Measurements from ENCODE around the gene DNAJC8. TPM values are rescaled to one million over a fixed set of nuclear protein-coding genes. Genes with fewer than 3 reads are reported as not detected.

DNAJC8 gene
- polyA plus RNA-seq, 1 of the 3 experiments (the other 2 are of a cell fraction) = 50.9 TPM

GRCh38 chr1:28205243-28205642 lies 27.6 kb downstream of the DNAJC8 start:
- no peaks in the 10 kb centered on the region for H3K4me1 ChIP-seq (ENCODE audit: control insufficient read depth in 1 of 2, insufficient read depth in 2 of 2, low read depth in 1 of 2, low read length in 1 of 2)
- no peak overlapping the region for H3K27ac ChIP-seq (ENCODE audit: low read depth in 2 of 2, low read length in 1 of 2)
- ChIA-PET POLR2A (interaction anchor here (0.8 kb wide), 1 partner anchor 11 kb away, joined by 3 read pairs; no protein-coding TSS in a partner anchor), CTCF (interaction anchor here (0.7 to 2.5 kb wide), 5 partner anchors 15 to 347 kb away, joined by 3 to 10 read pairs (median 3); no protein-coding TSS in a partner anchor)
- H3F3A ChIP-seq (replicated peaks; ENCODE audit: insufficient read depth) = peaks cover 15% of the 10 kb centered on the region
- no peaks in the 10 kb centered on the region for H4K20me1 ChIP-seq (ENCODE audit: insufficient read depth)
- WGBS (ENCODE audit: low lambda C conversion rate) = 95% methylated on average over 4 of the region's 4 CpGs
- no peaks in the 10 kb centered on the region for H3K79me2 ChIP-seq (ENCODE audit: insufficient read depth)
- no peaks in the 10 kb centered on the region for H3K9me2 ChIP-seq
- H3K36me3 ChIP-seq (replicated peaks in 1 of 2; ENCODE audit: control insufficient read depth in 1 of 2, insufficient read depth in 2 of 2, low read length in 1 of 2) = peaks cover 50 to 57% of the 10 kb centered on the region in 2 experiments
- H3K9me3 ChIP-seq = no peaks in the 10 kb centered on the region
- no peak overlapping the region for H3K4me3 ChIP-seq (ENCODE audit: low read depth in 2 of 2, low read length in 1 of 2)
- no peak overlapping the region for H3K9ac ChIP-seq
- no peak for DNase-seq
- H2AFZ ChIP-seq (ENCODE audit: low read depth) = no peak overlapping the region
- TF ChIP-seq CTCF (IDR thresholded peaks at IDR 0.05) (no peak), TEAD4 (IDR thresholded peaks at IDR 0.05; ENCODE audit: borderline replicate concordance, insufficient read depth) (no peak), USF1 (IDR thresholded peaks at IDR 0.05; ENCODE audit: borderline replicate concordance, low read depth) (no peak), MXI1 (IDR thresholded peaks at IDR 0.05; ENCODE audit: low read depth, low read length) (no peak), TCF12 (IDR thresholded peaks at IDR 0.05) (no peak), SMC3 (IDR thresholded peaks at IDR 0.05; ENCODE audit: low read depth, low read length) (no peak), EZH2phosphoT487 (IDR thresholded peaks at IDR 0.05; ENCODE audit: borderline replicate concordance, low read depth) (no peak), RFX5 (IDR thresholded peaks at IDR 0.05; ENCODE audit: low read length) (no peak), ZBTB33 (IDR thresholded peaks at IDR 0.05; ENCODE audit: borderline replicate concordance, low read depth) (no peak), ELF1 (IDR thresholded peaks at IDR 0.05) (no peak), FOXJ3 (CRISPR knock-in tag; IDR thresholded peaks at IDR 0.05) (no peak), JUND (IDR thresholded peaks at IDR 0.05) (no peak)
- no peak overlapping the region for H3K4me2 ChIP-seq
- H3K27me3 ChIP-seq (ENCODE audit: insufficient read depth) = no peaks in the 10 kb centered on the region

DNA sequence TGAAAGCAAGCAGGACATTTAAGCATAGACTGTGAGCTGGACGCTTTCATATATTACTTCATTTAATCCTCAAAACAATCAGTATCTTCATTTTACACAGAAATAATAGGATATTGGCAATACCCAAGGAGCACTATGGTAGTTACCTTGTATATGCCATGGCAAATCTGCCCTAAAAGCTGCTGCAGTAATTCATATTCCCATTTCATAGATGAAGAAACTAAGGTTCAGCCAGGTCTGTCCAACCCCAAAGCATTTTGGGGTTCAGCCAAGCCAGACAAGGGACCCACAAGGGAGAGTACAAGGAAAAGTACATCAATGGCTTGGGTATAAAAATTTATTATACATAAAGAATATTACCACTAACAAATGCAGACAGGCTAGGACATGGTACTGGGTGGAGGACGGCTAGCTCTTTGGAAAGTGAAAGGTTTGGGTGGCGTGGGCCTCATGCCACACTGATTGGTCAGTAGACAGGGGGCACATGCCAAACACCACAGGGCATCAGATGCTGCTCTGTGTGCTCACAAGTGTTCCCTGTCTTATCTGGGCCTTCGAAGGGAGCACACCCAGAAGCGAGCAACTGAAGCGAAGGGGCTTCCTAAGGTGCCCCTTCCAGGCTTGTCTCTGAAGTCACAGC lies 32.5 kb downstream of the DNAJC8 start:
- H3K36me3 ChIP-seq (replicated peaks in 1 of 2; ENCODE audit: control insufficient read depth in 1 of 2, insufficient read depth in 2 of 2, low read length in 1 of 2) = peaks cover 43 to 47% of the 10 kb centered on the region in 2 experiments
- no peak overlapping the region for H3K27ac ChIP-seq (ENCODE audit: low read depth in 2 of 2, low read length in 1 of 2)
- no peak overlapping the region for H3K4me2 ChIP-seq
- DNase-seq = no peak
- H2AFZ ChIP-seq (ENCODE audit: low read depth) = no peak overlapping the region
- H3K27me3 ChIP-seq (ENCODE audit: insufficient read depth) = no peaks in the 10 kb centered on the region
- H3K9ac ChIP-seq = no peak overlapping the region
- no peaks in the 10 kb centered on the region for H3K4me1 ChIP-seq (ENCODE audit: control insufficient read depth in 1 of 2, insufficient read depth in 2 of 2, low read depth in 1 of 2, low read length in 1 of 2)
- WGBS (ENCODE audit: low lambda C conversion rate) = 94% methylated on average over 6 of the region's 6 CpGs
- no peaks in the 10 kb centered on the region for H3K9me3 ChIP-seq
- CTCF ChIA-PET = interaction anchor here (1.0 to 1.1 kb wide), 2 partner anchors 12 to 343 kb away, joined by 3 read pairs; no protein-coding TSS in a partner anchor
- POLR2A ChIA-PET = no interaction called here
- no peak overlapping the region for H3K4me3 ChIP-seq (ENCODE audit: low read depth in 2 of 2, low read length in 1 of 2)
- H3F3A ChIP-seq (replicated peaks; ENCODE audit: insufficient read depth) = no peaks in the 10 kb centered on the region
- H3K9me2 ChIP-seq = no peaks in the 10 kb centered on the region
- no peaks in the 10 kb centered on the region for H4K20me1 ChIP-seq (ENCODE audit: insufficient read depth)
- H3K79me2 ChIP-seq (ENCODE audit: insufficient read depth) = no peaks in the 10 kb centered on the region
- TF ChIP-seq IRF3 (IDR thresholded peaks at IDR 0.05; ENCODE audit: low read depth, low read length) = no peak
- TF ChIP-seq EP300 (IDR thresholded peaks at IDR 0.05; ENCODE audit: borderline replicate concordance in 1 of 2, low read depth in 1 of 2, low read length in 1 of 2) = no peak
- no peak for TF ChIP-seq GABPA (IDR thresholded peaks at IDR 0.05; ENCODE audit: low read depth)
- TF ChIP-seq ZBTB33 (IDR thresholded peaks at IDR 0.05; ENCODE audit: borderline replicate concordance, low read depth) = no peak
- no peak for TF ChIP-seq CHD2 (IDR thresholded peaks at IDR 0.05; ENCODE audit: low read length, partially characterized antibody)
- TF ChIP-seq TAF1 (IDR thresholded peaks at IDR 0.05; ENCODE audit: borderline replicate concordance, low read depth, low read length) = no peak
- no peak for TF ChIP-seq NFIC (IDR thresholded peaks at IDR 0.05; ENCODE audit: borderline replicate concordance)
- TF ChIP-seq RCOR1 (IDR thresholded peaks at IDR 0.05; ENCODE audit: low read length) = no peak
- no peak for TF ChIP-seq GATA2 (CRISPR knock-in tag; IDR thresholded peaks at IDR 0.05)
- TF ChIP-seq EZH2phosphoT487 (IDR thresholded peaks at IDR 0.05; ENCODE audit: borderline replicate concordance, low read depth) = no peak
- TF ChIP-seq SMC3 (IDR thresholded peaks at IDR 0.05; ENCODE audit: low read depth, low read length) = no peak
